ENCODE data around the gene FNDC3B.

FNDC3B gene

GRCh38 chr3:172293093-172293492, 253.7 kb downstream of the FNDC3B start:
- DNase-seq, result no peak

GRCh38 chr3:172294223-172294806, 254.9 kb downstream of the FNDC3B start:
- no peak for DNase-seq

GRCh38 chr3:172296248-172296974, 257.0 kb downstream of the FNDC3B start:
- no peak for DNase-seq

- no peak for DNase-seq
Observed at GRCh38 chr3:172296975-172297332, 257.6 kb downstream of the FNDC3B start.

GRCh38 chr3:172298247-172298646, 258.9 kb downstream of the FNDC3B start:
- no peak for DNase-seq

- no peak for DNase-seq
Observed at GRCh38 chr3:172300187-172300586, 260.8 kb downstream of the FNDC3B start.

- DNase-seq, result no peak
Observed at GRCh38 chr3:172300862-172301261, 261.5 kb downstream of the FNDC3B start.

- DNase-seq, result no peak
Observed at GRCh38 chr3:172302203-172302602, 262.8 kb downstream of the FNDC3B start.

- no peak for DNase-seq
Observed at GRCh38 chr3:172303181-172303580, 263.8 kb downstream of the FNDC3B start.

- DNase-seq, result no peak
Observed at GRCh38 chr3:172303941-172304558, 264.7 kb downstream of the FNDC3B start.

GRCh38 chr3:172305552-172305951, 266.2 kb downstream of the FNDC3B start:
- DNase-seq, result peak; percentile 59

- DNase-seq, result no peak
Observed at GRCh38 chr3:172305974-172306373, 266.6 kb downstream of the FNDC3B start.

GRCh38 chr3:172307141-172307560, 267.8 kb downstream of the FNDC3B start:
- peak; percentile 59 for DNase-seq

- DNase-seq, result no peak
Observed at GRCh38 chr3:172309059-172309458, 269.7 kb downstream of the FNDC3B start.

GRCh38 chr3:172309741-172310427, 270.5 kb downstream of the FNDC3B start:
- DNase-seq, result no peak

- no peak for DNase-seq
Observed at GRCh38 chr3:172310428-172310760, 271.0 kb downstream of the FNDC3B start.

- no peak for DNase-seq
Observed at GRCh38 chr3:172311217-172311616, 271.8 kb downstream of the FNDC3B start.

- no peak for DNase-seq
Observed at GRCh38 chr3:172312001-172312400, 272.6 kb downstream of the FNDC3B start.

GRCh38 chr3:172312711-172313110, 273.3 kb downstream of the FNDC3B start:
- DNase-seq, result no peak

GRCh38 chr3:172313671-172314070, 274.3 kb downstream of the FNDC3B start:
- DNase-seq, result peak; percentile 36

GRCh38 chr3:172314591-172315160, 275.3 kb downstream of the FNDC3B start:
- DNase-seq, result no peak

GRCh38 chr3:172315401-172316091, 276.2 kb downstream of the FNDC3B start:
- DNase-seq, result peak; percentile 58

GRCh38 chr3:172316758-172317157, 277.4 kb downstream of the FNDC3B start:
- no peak for DNase-seq
